WTC11 (cell line): ENCODE measurements around the gene DDI2. TPM values are rescaled to one million over a fixed set of nuclear protein-coding genes. Genes with fewer than 3 reads are reported as not detected.
"Not testable (repeated sequence)": the region's sequence is repeated elsewhere in the genome, so short reads cannot be mapped to it uniquely, and the experiment has no call there.

ENCODE experiments used
- ATAC-seq: fragments of 200-7000 bp; cut with Tn5 transposase; 2 replicates; pipeline ENCODE4 v1.10.0; 2021; ENCODE audit warnings: mild to moderate bottlenecking, moderate library complexity
- CTCF ChIA-PET: fragments of 300-600 bp; sonication (Branson Sonifier 250); formaldehyde crosslinking; loops from one replicate; lab custom pipeline; 2021; ENCODE audit warnings: antibody characterized with exemption; lab: Charles Lee
- POLR2A ChIA-PET: fragments of 350-600 bp; sonication (Branson Sonifier 250); formaldehyde crosslinking; loops from one replicate; lab custom pipeline; 2021; ENCODE audit warnings: antibody characterized with exemption; lab: Charles Lee
- DNase-seq: peaks from one replicate; pipeline ENCODE4 v3.0.0; 2021; ENCODE audit warnings: low spot score
- H3K27ac Mint-ChIP-seq: 2 replicates; pipeline ENCODE4 v1.8.0; 2021; ENCODE audit warnings: mixed read lengths
- H3K27me3 Mint-ChIP-seq: 2 replicates; pipeline ENCODE4 v1.8.0; 2021; ENCODE audit warnings: low read depth, mild to moderate bottlenecking, moderate library complexity, mixed read lengths
- H3K36me3 Mint-ChIP-seq: 2 replicates; pipeline ENCODE4 v1.8.0; 2021; ENCODE audit warnings: mixed read lengths
- H3K4me1 Mint-ChIP-seq: 2 replicates; pipeline ENCODE4 v1.8.0; 2022; ENCODE audit warnings: mixed read lengths
- H3K4me3 Mint-ChIP-seq: 2 replicates; pipeline ENCODE4 v1.8.0; 2021; ENCODE audit warnings: mild to moderate bottlenecking, moderate library complexity, mixed read lengths
- H3K9me3 Mint-ChIP-seq: 2 replicates; pipeline ENCODE4 v1.8.0; 2021; ENCODE audit warnings: mixed read lengths
- CREB1 ChIP-seq: sonication (generic); formaldehyde crosslinking; IDR thresholded peaks from 2 replicates; pipeline ENCODE4 v1.8.0; 2023; ENCODE audit warnings: mild to moderate bottlenecking, missing genetic modification reagents
- CREM ChIP-seq: sonication (generic); formaldehyde crosslinking; IDR thresholded peaks from 2 replicates; pipeline ENCODE4 v1.8.1; 2022; ENCODE audit warnings: mild to moderate bottlenecking, missing genetic modification reagents, moderate library complexity
- ESRRA ChIP-seq: sonication (generic); formaldehyde crosslinking; IDR thresholded peaks from 2 replicates; pipeline ENCODE4 v1.8.1; 2022; ENCODE audit warnings: mild to moderate bottlenecking, missing genetic modification reagents, borderline replicate concordance
- ETV6 ChIP-seq: sonication (generic); formaldehyde crosslinking; IDR thresholded peaks from 2 replicates; pipeline ENCODE4 v1.8.1; 2022; ENCODE audit warnings: mild to moderate bottlenecking, missing genetic modification reagents
- GTF2I ChIP-seq: fragments of 250-450 bp; sonication (Bioruptor Pico); conservative IDR thresholded peaks from 2 replicates; pipeline ENCODE4 v1.4.0; 2021; ENCODE audit warnings: mild to moderate bottlenecking
- HMGA2 ChIP-seq: fragments of 250-450 bp; sonication (Bioruptor Pico); IDR thresholded peaks from 2 replicates; pipeline ENCODE4 v1.4.0; 2021; ENCODE audit warnings: mild to moderate bottlenecking, moderate library complexity
- OVOL2 ChIP-seq: fragments of 250-450 bp; sonication (Bioruptor Pico); IDR thresholded peaks from 2 replicates; pipeline ENCODE4 v1.9.0; 2021; ENCODE audit warnings: mild to moderate bottlenecking, borderline replicate concordance
- SP1 ChIP-seq: sonication (generic); formaldehyde crosslinking; conservative IDR thresholded peaks from 2 replicates; pipeline ENCODE4 v1.8.1; 2022; ENCODE audit warnings: missing genetic modification reagents
- TEAD4 ChIP-seq: sonication (generic); formaldehyde crosslinking; IDR thresholded peaks from 2 replicates; pipeline ENCODE4 v1.8.0; 2022; ENCODE audit warnings: mild to moderate bottlenecking, missing genetic modification reagents
- total RNA-seq: library from RNA; stranded (reverse); gene quantifications from 3 replicates; pipeline ENCODE4 v1.2.3, GENCODE V29; 2021
- TF ChIP-seq, protein P1 (sequence below): sonication (generic); formaldehyde crosslinking; IDR thresholded peaks from 2 replicates; pipeline ENCODE4 v1.8.1; 2023; ENCODE audit warnings: mild to moderate bottlenecking, missing genetic modification reagents
- TF ChIP-seq, protein P2 (sequence below): sonication (generic); formaldehyde crosslinking; IDR thresholded peaks from 2 replicates; pipeline ENCODE4 v1.8.0; 2023; ENCODE audit warnings: missing genetic modification reagents
- TF ChIP-seq, protein P3 (sequence below): fragments of 200-600 bp; IDR thresholded peaks from 2 replicates; pipeline ENCODE4 v1.8.0; 2022; ENCODE audit warnings: antibody characterized with exemption
- TF ChIP-seq, protein P4 (sequence below): sonication (generic); formaldehyde crosslinking; IDR thresholded peaks from 2 replicates; pipeline ENCODE4 v1.8.0; 2023; ENCODE audit warnings: missing genetic modification reagents, mild to moderate bottlenecking, borderline replicate concordance
- TF ChIP-seq, protein P5 (sequence below): sonication (generic); formaldehyde crosslinking; conservative IDR thresholded peaks from 2 replicates; pipeline ENCODE4 v1.8.1; 2022; ENCODE audit warnings: mild to moderate bottlenecking, missing genetic modification reagents
- TF ChIP-seq, protein P6 (sequence below): fragments of 250-450 bp; sonication (Bioruptor Pico); IDR thresholded peaks from 2 replicates; pipeline ENCODE4 v1.8.0; 2021; ENCODE audit warnings: mild to moderate bottlenecking
- TF ChIP-seq, protein P7 (sequence below): sonication (generic); formaldehyde crosslinking; IDR thresholded peaks from 2 replicates; pipeline ENCODE4 v1.8.1; 2023; ENCODE audit warnings: mild to moderate bottlenecking, missing genetic modification reagents
- TF ChIP-seq, protein P8 (sequence below): sonication (generic); formaldehyde crosslinking; IDR thresholded peaks from 2 replicates; pipeline ENCODE4 v1.8.1; 2022; ENCODE audit warnings: mild to moderate bottlenecking, moderate library complexity, missing genetic modification reagents

DDI2 gene
- total RNA-seq, 1 experiment from 2014 or later = 34.2 TPM

DNA sequence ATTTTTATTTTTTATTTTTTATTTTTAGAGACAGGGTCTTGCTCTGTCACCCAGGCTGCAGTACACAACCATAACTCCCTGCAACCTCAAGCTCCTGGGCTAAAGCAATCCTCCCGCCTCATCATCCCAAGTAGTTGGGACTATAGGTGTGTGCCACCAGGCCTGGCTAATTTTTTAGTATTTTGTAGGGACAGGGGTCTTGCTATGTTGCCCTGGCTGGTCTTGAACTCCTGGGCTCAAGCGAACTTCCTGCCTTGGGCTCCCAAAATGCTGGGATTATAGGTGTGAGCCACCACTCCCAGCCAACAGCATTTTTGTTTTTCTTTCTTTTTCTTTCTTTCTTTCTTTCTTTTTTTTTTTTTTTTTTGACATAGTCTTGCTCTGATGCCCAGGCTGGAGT, 80.9 kb downstream of the DDI2 start (continued):
- TF ChIP-seq, protein P1, sequence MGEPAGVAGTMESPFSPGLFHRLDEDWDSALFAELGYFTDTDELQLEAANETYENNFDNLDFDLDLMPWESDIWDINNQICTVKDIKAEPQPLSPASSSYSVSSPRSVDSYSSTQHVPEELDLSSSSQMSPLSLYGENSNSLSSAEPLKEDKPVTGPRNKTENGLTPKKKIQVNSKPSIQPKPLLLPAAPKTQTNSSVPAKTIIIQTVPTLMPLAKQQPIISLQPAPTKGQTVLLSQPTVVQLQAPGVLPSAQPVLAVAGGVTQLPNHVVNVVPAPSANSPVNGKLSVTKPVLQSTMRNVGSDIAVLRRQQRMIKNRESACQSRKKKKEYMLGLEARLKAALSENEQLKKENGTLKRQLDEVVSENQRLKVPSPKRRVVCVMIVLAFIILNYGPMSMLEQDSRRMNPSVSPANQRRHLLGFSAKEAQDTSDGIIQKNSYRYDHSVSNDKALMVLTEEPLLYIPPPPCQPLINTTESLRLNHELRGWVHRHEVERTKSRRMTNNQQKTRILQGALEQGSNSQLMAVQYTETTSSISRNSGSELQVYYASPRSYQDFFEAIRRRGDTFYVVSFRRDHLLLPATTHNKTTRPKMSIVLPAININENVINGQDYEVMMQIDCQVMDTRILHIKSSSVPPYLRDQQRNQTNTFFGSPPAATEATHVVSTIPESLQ (CRISPR knock-in tag) = no peak
- no peak for TF ChIP-seq TEAD4 (CRISPR knock-in tag)

DNA sequence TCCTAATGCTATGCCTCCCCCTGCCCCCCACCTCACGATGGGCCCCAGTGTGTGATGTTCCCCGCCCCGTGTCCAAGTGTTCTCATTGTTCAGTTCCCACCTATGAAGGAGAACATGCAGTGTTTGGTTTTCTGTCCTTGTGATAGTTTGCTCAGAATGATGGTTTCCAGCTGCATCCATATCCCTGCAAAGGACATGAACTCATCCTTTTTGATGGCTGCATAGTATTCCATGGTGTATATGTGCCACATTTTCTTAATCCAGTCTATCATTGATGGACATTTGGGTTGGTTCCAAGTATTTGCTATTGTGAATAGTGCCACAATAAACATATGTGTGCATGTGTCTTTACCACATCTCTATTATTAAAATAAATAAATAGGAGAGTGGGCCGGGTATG, 82.1 kb downstream of the DDI2 start:
- ATAC-seq, H3K36me3 Mint-ChIP-seq, H3K27ac Mint-ChIP-seq, H3K4me3 Mint-ChIP-seq, DNase-seq, H3K4me1 Mint-ChIP-seq, CTCF ChIA-PET, H3K9me3 Mint-ChIP-seq, H3K27me3 Mint-ChIP-seq: not testable (repeated sequence)
- POLR2A ChIA-PET = interaction anchor here (0.6 kb wide), 1 partner anchor 137 kb away, joined by 4 read pairs; no protein-coding TSS in a partner anchor

DNA sequence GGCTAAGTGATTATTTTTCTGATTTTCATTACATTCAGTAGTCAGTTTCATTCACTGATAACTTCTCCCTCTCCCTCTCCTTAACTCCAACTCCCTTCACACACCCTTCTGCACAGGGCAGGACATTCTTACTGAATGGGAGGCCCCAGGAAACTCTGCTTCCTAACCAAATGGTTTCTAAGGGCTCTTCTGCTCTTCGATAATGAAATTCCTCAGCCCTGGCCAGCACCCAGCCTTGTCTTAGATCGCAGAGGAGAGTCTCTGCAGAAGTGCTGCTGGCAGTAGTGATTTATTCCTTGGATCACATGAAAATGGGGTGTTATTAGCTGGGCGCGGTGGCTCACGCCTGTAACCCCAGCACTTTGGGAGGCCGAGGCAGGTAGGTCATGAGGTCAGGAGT, 83.2 kb downstream of the DDI2 start:
- H3K36me3 Mint-ChIP-seq = no peaks in the 10 kb centered on the region
- TF ChIP-seq CREB1 (no peak), ESRRA (CRISPR knock-in tag) (no peak), HMGA2 (no peak), CREM (CRISPR knock-in tag) (no peak), ETV6 (CRISPR knock-in tag) (no peak), OVOL2 (CRISPR knock-in tag) (no peak), GTF2I (CRISPR knock-in tag) (no peak), SP1 (CRISPR knock-in tag) (no peak)
- TF ChIP-seq, protein P2, sequence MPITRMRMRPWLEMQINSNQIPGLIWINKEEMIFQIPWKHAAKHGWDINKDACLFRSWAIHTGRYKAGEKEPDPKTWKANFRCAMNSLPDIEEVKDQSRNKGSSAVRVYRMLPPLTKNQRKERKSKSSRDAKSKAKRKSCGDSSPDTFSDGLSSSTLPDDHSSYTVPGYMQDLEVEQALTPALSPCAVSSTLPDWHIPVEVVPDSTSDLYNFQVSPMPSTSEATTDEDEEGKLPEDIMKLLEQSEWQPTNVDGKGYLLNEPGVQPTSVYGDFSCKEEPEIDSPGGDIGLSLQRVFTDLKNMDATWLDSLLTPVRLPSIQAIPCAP (CRISPR knock-in tag) = no peak
- TF ChIP-seq, protein P3, sequence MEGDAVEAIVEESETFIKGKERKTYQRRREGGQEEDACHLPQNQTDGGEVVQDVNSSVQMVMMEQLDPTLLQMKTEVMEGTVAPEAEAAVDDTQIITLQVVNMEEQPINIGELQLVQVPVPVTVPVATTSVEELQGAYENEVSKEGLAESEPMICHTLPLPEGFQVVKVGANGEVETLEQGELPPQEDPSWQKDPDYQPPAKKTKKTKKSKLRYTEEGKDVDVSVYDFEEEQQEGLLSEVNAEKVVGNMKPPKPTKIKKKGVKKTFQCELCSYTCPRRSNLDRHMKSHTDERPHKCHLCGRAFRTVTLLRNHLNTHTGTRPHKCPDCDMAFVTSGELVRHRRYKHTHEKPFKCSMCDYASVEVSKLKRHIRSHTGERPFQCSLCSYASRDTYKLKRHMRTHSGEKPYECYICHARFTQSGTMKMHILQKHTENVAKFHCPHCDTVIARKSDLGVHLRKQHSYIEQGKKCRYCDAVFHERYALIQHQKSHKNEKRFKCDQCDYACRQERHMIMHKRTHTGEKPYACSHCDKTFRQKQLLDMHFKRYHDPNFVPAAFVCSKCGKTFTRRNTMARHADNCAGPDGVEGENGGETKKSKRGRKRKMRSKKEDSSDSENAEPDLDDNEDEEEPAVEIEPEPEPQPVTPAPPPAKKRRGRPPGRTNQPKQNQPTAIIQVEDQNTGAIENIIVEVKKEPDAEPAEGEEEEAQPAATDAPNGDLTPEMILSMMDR = no peak
- TF ChIP-seq, protein P4, sequence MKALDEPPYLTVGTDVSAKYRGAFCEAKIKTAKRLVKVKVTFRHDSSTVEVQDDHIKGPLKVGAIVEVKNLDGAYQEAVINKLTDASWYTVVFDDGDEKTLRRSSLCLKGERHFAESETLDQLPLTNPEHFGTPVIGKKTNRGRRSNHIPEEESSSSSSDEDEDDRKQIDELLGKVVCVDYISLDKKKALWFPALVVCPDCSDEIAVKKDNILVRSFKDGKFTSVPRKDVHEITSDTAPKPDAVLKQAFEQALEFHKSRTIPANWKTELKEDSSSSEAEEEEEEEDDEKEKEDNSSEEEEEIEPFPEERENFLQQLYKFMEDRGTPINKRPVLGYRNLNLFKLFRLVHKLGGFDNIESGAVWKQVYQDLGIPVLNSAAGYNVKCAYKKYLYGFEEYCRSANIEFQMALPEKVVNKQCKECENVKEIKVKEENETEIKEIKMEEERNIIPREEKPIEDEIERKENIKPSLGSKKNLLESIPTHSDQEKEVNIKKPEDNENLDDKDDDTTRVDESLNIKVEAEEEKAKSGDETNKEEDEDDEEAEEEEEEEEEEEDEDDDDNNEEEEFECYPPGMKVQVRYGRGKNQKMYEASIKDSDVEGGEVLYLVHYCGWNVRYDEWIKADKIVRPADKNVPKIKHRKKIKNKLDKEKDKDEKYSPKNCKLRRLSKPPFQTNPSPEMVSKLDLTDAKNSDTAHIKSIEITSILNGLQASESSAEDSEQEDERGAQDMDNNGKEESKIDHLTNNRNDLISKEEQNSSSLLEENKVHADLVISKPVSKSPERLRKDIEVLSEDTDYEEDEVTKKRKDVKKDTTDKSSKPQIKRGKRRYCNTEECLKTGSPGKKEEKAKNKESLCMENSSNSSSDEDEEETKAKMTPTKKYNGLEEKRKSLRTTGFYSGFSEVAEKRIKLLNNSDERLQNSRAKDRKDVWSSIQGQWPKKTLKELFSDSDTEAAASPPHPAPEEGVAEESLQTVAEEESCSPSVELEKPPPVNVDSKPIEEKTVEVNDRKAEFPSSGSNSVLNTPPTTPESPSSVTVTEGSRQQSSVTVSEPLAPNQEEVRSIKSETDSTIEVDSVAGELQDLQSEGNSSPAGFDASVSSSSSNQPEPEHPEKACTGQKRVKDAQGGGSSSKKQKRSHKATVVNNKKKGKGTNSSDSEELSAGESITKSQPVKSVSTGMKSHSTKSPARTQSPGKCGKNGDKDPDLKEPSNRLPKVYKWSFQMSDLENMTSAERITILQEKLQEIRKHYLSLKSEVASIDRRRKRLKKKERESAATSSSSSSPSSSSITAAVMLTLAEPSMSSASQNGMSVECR (CRISPR knock-in tag) = no peak
- TF ChIP-seq, protein P5, sequence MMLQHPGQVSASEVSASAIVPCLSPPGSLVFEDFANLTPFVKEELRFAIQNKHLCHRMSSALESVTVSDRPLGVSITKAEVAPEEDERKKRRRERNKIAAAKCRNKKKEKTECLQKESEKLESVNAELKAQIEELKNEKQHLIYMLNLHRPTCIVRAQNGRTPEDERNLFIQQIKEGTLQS (CRISPR knock-in tag) = no peak
- TF ChIP-seq, protein P6, sequence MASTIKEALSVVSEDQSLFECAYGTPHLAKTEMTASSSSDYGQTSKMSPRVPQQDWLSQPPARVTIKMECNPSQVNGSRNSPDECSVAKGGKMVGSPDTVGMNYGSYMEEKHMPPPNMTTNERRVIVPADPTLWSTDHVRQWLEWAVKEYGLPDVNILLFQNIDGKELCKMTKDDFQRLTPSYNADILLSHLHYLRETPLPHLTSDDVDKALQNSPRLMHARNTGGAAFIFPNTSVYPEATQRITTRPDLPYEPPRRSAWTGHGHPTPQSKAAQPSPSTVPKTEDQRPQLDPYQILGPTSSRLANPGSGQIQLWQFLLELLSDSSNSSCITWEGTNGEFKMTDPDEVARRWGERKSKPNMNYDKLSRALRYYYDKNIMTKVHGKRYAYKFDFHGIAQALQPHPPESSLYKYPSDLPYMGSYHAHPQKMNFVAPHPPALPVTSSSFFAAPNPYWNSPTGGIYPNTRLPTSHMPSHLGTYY (CRISPR knock-in tag) = no peak
- TF ChIP-seq, protein P7, sequence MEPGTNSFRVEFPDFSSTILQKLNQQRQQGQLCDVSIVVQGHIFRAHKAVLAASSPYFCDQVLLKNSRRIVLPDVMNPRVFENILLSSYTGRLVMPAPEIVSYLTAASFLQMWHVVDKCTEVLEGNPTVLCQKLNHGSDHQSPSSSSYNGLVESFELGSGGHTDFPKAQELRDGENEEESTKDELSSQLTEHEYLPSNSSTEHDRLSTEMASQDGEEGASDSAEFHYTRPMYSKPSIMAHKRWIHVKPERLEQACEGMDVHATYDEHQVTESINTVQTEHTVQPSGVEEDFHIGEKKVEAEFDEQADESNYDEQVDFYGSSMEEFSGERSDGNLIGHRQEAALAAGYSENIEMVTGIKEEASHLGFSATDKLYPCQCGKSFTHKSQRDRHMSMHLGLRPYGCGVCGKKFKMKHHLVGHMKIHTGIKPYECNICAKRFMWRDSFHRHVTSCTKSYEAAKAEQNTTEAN (CRISPR knock-in tag) = no peak
- TF ChIP-seq, protein P8, sequence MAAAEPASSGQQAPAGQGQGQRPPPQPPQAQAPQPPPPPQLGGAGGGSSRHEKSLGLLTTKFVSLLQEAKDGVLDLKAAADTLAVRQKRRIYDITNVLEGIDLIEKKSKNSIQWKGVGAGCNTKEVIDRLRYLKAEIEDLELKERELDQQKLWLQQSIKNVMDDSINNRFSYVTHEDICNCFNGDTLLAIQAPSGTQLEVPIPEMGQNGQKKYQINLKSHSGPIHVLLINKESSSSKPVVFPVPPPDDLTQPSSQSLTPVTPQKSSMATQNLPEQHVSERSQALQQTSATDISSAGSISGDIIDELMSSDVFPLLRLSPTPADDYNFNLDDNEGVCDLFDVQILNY (CRISPR knock-in tag) = no peak
- TF ChIP-seq, all 79 proteins: peak for 0
- CTCF ChIA-PET = no interaction called here
- POLR2A ChIA-PET = no interaction called here
- Mint-ChIP-seq H3K4me1 (peaks cover 3% of the 10 kb centered on the region), H3K27me3 (no peaks in the 10 kb centered on the region), H3K9me3 (no peaks in the 10 kb centered on the region), H3K27ac (no peak overlapping the region), H3K4me3 (no peak overlapping the region)
- DNase-seq (no peak), ATAC-seq (no peak)
